Measurements from ENCODE around the gene IQGAP2.

IQGAP2 gene

GRCh38 chr5:76458486-76458830 lies 55.4 kb downstream of the IQGAP2 start:
- TF ChIP-seq CTCF (IDR thresholded peaks at IDR 0.05), result no peak

GRCh38 chr5:76460104-76460503 lies 57.0 kb downstream of the IQGAP2 start:
- TF ChIP-seq CTCF (IDR thresholded peaks at IDR 0.05), result no peak

- TF ChIP-seq CTCF (IDR thresholded peaks at IDR 0.05), result no peak
Observed at GRCh38 chr5:76462097-76462667, 59.1 kb downstream of the IQGAP2 start.

GRCh38 chr5:76467216-76467615 lies 64.1 kb downstream of the IQGAP2 start:
- no peak for TF ChIP-seq CTCF (IDR thresholded peaks at IDR 0.05)

- TF ChIP-seq CTCF (IDR thresholded peaks at IDR 0.05), result no peak
Observed at GRCh38 chr5:76468635-76469425, 65.7 kb downstream of the IQGAP2 start.

- no peak for TF ChIP-seq CTCF (IDR thresholded peaks at IDR 0.05)
Observed at GRCh38 chr5:76469656-76470290, 66.7 kb downstream of the IQGAP2 start.

GRCh38 chr5:76470976-76471375 lies 67.9 kb downstream of the IQGAP2 start:
- no peak for TF ChIP-seq CTCF (IDR thresholded peaks at IDR 0.05)

Measured in LNCAP (cell line).